ENCODE results near the gene PLCD1. TPM values are rescaled to one million over a fixed set of nuclear protein-coding genes. Genes with fewer than 3 reads are reported as not detected.

Gene PLCD1
- total RNA-seq, 1 donor from 2014 or later, result 16.7 TPM

- Histone ChIP-seq H3K79me2 (ENCODE audit: insufficient read depth, low read length) (no peaks in the 10 kb centered on the region), H3K36me3 (ENCODE audit: insufficient read depth, low read length) (no peaks in the 10 kb centered on the region), H4K20me1 (ENCODE audit: insufficient read depth, low read length) (peaks cover 6% of the 10 kb centered on the region), H3K9me3 (ENCODE audit: insufficient read depth, low read depth, low read length) (no peaks in the 10 kb centered on the region), H2AFZ (ENCODE audit: low read depth, low read length) (no peak overlapping the region), H3K27me3 (ENCODE audit: insufficient read depth, low read length) (no peaks in the 10 kb centered on the region), H3K4me3 (ENCODE audit: insufficient read depth, low read depth, low read length) (no peak overlapping the region), H3K4me2 (ENCODE audit: low read length) (no peak overlapping the region), H3K9ac (ENCODE audit: low read length) (no peak overlapping the region), H3K4me1 (ENCODE audit: insufficient read depth, low read length) (peaks cover 6% of the 10 kb centered on the region), H3K27ac (ENCODE audit: low read depth, low read length) (no peak overlapping the region)
- FAIRE-seq (no peak), DNase-seq (ENCODE audit: low read depth) (no peak)
- TF ChIP-seq EZH2 (IDR thresholded peaks at IDR 0.05; ENCODE audit: insufficient read depth, low read length) (no peak), CTCF (IDR thresholded peaks at IDR 0.05; ENCODE audit: insufficient read depth, low read depth, low read length) (no peak)
- Mint-ChIP-seq H3K4me1 (ENCODE audit: low read depth, unreplicated experiment) (peaks cover 5% of the 10 kb centered on the region), H3K27ac (ENCODE audit: unreplicated experiment) (peak overlapping the region; percentile 29), H3K9me3 (ENCODE audit: unreplicated experiment) (no peaks in the 10 kb centered on the region), H3K36me3 (ENCODE audit: low read depth, unreplicated experiment) (peaks cover 3% of the 10 kb centered on the region), H3K4me3 (ENCODE audit: unreplicated experiment) (no peak overlapping the region), H3K27me3 (ENCODE audit: low read depth, unreplicated experiment) (peaks cover 4% of the 10 kb centered on the region)
Observed at GRCh38 chr3:38003817-38004414, 25.5 kb downstream of the PLCD1 start.

DNA sequence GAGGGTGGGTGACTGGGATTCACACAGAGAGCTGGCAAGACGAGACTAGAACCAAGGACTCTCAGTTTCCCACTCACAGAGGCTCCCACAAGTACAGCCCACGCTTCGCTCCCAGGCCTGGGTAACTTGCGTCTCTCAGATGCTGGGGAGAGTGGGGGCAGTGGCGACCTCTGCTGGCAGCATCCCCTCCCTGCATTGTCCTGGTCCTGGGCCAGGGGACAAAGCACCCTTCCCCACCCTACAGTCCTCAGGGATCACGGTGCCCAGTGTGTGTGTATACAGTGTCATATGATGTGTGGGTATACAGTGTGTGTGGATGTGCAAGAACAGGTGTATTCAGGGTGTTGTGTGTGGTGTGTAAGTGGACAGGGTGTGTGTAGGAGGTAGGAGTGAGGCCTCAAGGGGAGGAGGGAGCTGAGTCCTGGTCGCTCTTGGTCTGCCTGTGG is 26.0 kb downstream of the PLCD1 start:
- Mint-ChIP-seq H3K4me1 (ENCODE audit: low read depth, unreplicated experiment) (peaks cover 5% of the 10 kb centered on the region), H3K4me3 (ENCODE audit: unreplicated experiment) (no peak overlapping the region), H3K36me3 (ENCODE audit: low read depth, unreplicated experiment) (peaks cover 3% of the 10 kb centered on the region), H3K27me3 (ENCODE audit: low read depth, unreplicated experiment) (peaks cover 4% of the 10 kb centered on the region), H3K9me3 (ENCODE audit: unreplicated experiment) (no peaks in the 10 kb centered on the region), H3K27ac (ENCODE audit: unreplicated experiment) (no peak overlapping the region)
- H3K4me2 ChIP-seq (ENCODE audit: low read length), result no peak overlapping the region
- no peaks in the 10 kb centered on the region for H3K79me2 ChIP-seq (ENCODE audit: insufficient read depth, low read length)
- H3K36me3 ChIP-seq (ENCODE audit: insufficient read depth, low read length), result no peaks in the 10 kb centered on the region
- peaks cover 9% of the 10 kb centered on the region for H3K4me1 ChIP-seq (ENCODE audit: insufficient read depth, low read length)
- H3K27ac ChIP-seq (ENCODE audit: low read depth, low read length), result no peak overlapping the region
- H4K20me1 ChIP-seq (ENCODE audit: insufficient read depth, low read length), result peaks cover 6% of the 10 kb centered on the region
- FAIRE-seq (no peak), DNase-seq (ENCODE audit: low read depth) (no peak)
- TF ChIP-seq CTCF (IDR thresholded peaks at IDR 0.05; ENCODE audit: insufficient read depth, low read depth, low read length) (peak; percentile 78), EZH2 (IDR thresholded peaks at IDR 0.05; ENCODE audit: insufficient read depth, low read length) (no peak)
- H3K9ac ChIP-seq (ENCODE audit: low read length), result no peak overlapping the region
- no peaks in the 10 kb centered on the region for H3K27me3 ChIP-seq (ENCODE audit: insufficient read depth, low read length)
- no peak overlapping the region for H3K4me3 ChIP-seq (ENCODE audit: insufficient read depth, low read depth, low read length)
- no peak overlapping the region for H2AFZ ChIP-seq (ENCODE audit: low read depth, low read length)
- no peaks in the 10 kb centered on the region for H3K9me3 ChIP-seq (ENCODE audit: insufficient read depth, low read depth, low read length)

DNA sequence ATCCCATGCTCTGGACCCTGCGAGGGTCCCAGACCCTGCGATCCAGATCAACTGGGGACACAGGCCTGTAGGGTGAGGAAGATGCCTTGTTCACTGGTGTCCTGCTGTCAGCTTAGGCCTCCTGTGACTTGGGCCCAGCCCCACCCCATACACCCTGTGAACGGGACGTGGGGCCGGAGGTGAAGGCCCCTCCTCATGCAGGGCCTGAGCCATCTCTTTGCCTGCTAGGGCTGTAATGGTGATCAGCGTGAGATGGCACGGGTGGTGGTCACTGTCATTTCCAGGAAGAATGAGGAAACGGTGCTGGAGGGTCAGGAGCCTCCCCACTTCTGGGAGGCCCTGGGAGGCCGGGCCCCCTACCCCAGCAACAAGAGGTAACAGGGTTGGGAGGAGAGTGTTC is 26.5 kb downstream of the PLCD1 start:
- no peaks in the 10 kb centered on the region for H3K36me3 ChIP-seq (ENCODE audit: insufficient read depth, low read length)
- Mint-ChIP-seq H3K9me3 (ENCODE audit: unreplicated experiment) (no peaks in the 10 kb centered on the region), H3K4me1 (ENCODE audit: low read depth, unreplicated experiment) (peaks cover 5% of the 10 kb centered on the region), H3K36me3 (ENCODE audit: low read depth, unreplicated experiment) (peaks cover 1% of the 10 kb centered on the region), H3K27ac (ENCODE audit: unreplicated experiment) (no peak overlapping the region), H3K27me3 (ENCODE audit: low read depth, unreplicated experiment) (peaks cover 4% of the 10 kb centered on the region), H3K4me3 (ENCODE audit: unreplicated experiment) (no peak overlapping the region)
- H3K27me3 ChIP-seq (ENCODE audit: insufficient read depth, low read length), result no peaks in the 10 kb centered on the region
- no peak overlapping the region for H3K27ac ChIP-seq (ENCODE audit: low read depth, low read length)
- no peak for DNase-seq (ENCODE audit: low read depth)
- no peaks in the 10 kb centered on the region for H3K79me2 ChIP-seq (ENCODE audit: insufficient read depth, low read length)
- H3K4me1 ChIP-seq (ENCODE audit: insufficient read depth, low read length), result peaks cover 12% of the 10 kb centered on the region
- no peak overlapping the region for H2AFZ ChIP-seq (ENCODE audit: low read depth, low read length)
- H3K9ac ChIP-seq (ENCODE audit: low read length), result no peak overlapping the region
- no peak overlapping the region for H3K4me3 ChIP-seq (ENCODE audit: insufficient read depth, low read depth, low read length)
- FAIRE-seq, result no peak
- H4K20me1 ChIP-seq (ENCODE audit: insufficient read depth, low read length), result peaks cover 6% of the 10 kb centered on the region
- H3K9me3 ChIP-seq (ENCODE audit: insufficient read depth, low read depth, low read length), result no peaks in the 10 kb centered on the region
- TF ChIP-seq CTCF (IDR thresholded peaks at IDR 0.05; ENCODE audit: insufficient read depth, low read depth, low read length) (no peak), EZH2 (IDR thresholded peaks at IDR 0.05; ENCODE audit: insufficient read depth, low read length) (no peak)
- no peak overlapping the region for H3K4me2 ChIP-seq (ENCODE audit: low read length)
